ENCODE data around the gene ARID5B.

DNA sequence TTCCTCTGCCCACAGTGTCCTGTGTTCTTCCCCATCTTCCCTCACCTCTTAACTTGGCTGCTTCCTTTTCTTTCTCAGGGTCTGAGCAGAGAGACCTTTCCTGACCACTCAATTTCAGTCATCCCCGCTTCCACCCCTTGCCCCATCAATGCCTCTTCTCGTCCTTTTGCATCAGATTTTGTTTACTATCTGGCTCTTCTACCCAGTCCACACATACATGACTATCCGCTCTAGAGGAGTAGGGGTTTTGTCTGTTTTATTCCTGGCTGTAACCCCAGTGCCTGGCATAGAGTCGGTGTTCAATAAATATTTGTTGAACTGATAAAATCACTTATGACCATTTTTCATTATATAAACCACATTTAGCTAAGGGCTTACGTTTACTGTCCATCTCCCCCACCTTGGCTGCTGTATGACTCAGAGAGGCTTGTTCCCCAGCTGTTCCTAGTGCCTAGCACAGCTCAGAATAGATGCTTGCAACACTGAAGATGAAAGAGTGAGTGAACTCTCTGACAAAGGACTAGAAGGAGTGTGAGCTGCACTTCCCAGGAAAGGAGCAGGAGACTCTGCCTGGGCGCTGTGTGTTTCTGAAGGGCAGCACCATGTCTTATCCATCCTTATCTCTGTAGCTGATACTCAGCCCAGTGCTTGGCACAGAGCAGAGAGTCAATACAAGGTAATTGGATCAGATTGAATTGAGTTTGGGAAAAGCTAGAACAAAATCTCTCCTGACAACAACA is 21.9 kb downstream of the ARID5B start:
- TF ChIP-seq, protein P1, sequence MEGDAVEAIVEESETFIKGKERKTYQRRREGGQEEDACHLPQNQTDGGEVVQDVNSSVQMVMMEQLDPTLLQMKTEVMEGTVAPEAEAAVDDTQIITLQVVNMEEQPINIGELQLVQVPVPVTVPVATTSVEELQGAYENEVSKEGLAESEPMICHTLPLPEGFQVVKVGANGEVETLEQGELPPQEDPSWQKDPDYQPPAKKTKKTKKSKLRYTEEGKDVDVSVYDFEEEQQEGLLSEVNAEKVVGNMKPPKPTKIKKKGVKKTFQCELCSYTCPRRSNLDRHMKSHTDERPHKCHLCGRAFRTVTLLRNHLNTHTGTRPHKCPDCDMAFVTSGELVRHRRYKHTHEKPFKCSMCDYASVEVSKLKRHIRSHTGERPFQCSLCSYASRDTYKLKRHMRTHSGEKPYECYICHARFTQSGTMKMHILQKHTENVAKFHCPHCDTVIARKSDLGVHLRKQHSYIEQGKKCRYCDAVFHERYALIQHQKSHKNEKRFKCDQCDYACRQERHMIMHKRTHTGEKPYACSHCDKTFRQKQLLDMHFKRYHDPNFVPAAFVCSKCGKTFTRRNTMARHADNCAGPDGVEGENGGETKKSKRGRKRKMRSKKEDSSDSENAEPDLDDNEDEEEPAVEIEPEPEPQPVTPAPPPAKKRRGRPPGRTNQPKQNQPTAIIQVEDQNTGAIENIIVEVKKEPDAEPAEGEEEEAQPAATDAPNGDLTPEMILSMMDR (conservative IDR thresholded peaks at IDR 0.05; ENCODE audit: low read length): no peak
- TF ChIP-seq EZH2phosphoT487 (IDR thresholded peaks at IDR 0.05; ENCODE audit: borderline replicate concordance): no peak
